ENCODE data around the gene DTNBP1. TPM values are rescaled to one million over a fixed set of nuclear protein-coding genes. Genes with fewer than 3 reads are reported as not detected.

Gene DTNBP1, protein sequence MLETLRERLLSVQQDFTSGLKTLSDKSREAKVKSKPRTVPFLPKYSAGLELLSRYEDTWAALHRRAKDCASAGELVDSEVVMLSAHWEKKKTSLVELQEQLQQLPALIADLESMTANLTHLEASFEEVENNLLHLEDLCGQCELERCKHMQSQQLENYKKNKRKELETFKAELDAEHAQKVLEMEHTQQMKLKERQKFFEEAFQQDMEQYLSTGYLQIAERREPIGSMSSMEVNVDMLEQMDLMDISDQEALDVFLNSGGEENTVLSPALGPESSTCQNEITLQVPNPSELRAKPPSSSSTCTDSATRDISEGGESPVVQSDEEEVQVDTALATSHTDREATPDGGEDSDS
- total RNA-seq (22.4 TPM), polyA plus RNA-seq (10 to 100 TPM; 27.4 to 43.1 (median 34.0) TPM)

GRCh38 chr6:15662326-15663129 lies at the start of gene DTNBP1:
DTNBP1 (minus strand) TSS chr6:15663028; CDS start chr6:15662869, 159 bp downstream.
- H3K27me3 Mint-ChIP-seq: no peaks in the 10 kb centered on the region
- DNase-seq: peak; percentile 74 to 85 (median 78)
- Histone ChIP-seq H3K27ac (ENCODE audit: insufficient read depth, low read length, poor library complexity, severe bottlenecking) (peak within 1 kb of the TSS; percentile 70), H3K9me3 (ENCODE audit: control insufficient read depth in 2 of 2, low read length in 2 of 2) (no peaks in the 10 kb centered on the region), H3K4me1 (ENCODE audit: control insufficient read depth, insufficient read depth, low read length, poor library complexity, severe bottlenecking) (peaks cover 12% of the 10 kb centered on the region), H3K4me3 (ENCODE audit: low read depth, low read length) (peak within 1 kb of the TSS; percentile 77), H3K27me3 (ENCODE audit: control insufficient read depth, insufficient read depth, low read length) (peaks cover 4% of the 10 kb centered on the region), H3K36me3 (ENCODE audit: control insufficient read depth, insufficient read depth, low read length) (no peaks in the 10 kb centered on the region)
- H3K27ac Mint-ChIP-seq: peak within 1 kb of the TSS; percentile 43 to 89 (median 60)
- peaks cover 13 to 44% (median 29%) of the 10 kb centered on the region in 4 donors for H3K4me1 Mint-ChIP-seq
- peak; percentile 81 to 84 for ATAC-seq (ENCODE audit: low read depth in 2 of 2)
- peaks cover 4% of the 10 kb centered on the region for H3K36me3 Mint-ChIP-seq
- H3K4me3 Mint-ChIP-seq: peak within 1 kb of the TSS; percentile 88 to 94 (median 90)
- no peaks in the 10 kb centered on the region for H3K9me3 Mint-ChIP-seq

DNA sequence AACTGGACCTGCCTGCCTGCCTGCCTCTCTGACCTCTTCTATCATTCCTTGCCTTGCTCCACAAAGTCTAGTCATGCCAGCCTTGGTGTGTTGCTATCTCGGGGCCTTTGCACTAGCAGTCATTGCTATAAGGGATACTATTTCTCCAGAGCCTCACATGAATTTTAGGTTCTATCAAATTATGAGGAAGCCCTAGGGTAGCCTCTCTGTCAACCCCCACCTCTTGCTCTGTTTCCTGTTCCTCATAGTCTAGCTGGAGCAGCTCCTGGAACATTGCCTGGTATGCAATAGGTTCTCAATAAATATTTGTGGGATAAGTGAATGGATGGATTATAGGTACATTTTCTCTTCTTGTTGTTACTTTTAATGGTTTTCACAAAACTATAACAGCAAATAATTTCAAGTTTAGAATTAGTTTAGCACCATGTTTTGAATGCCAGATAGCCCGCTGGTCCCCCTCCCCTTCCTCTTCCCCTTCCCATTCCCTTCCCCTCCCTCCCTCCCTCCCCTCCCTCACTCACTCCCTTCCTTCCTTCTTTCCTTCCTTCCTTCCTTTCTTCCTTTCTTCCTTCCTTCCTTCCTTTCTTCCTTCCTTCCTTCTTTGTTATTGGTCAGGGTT lies 46.9 kb upstream of the DTNBP1 start:
- no peak for DNase-seq
- H3K36me3 Mint-ChIP-seq: no peaks in the 10 kb centered on the region
- no peaks in the 10 kb centered on the region for H3K4me1 Mint-ChIP-seq
- H3K27ac ChIP-seq (ENCODE audit: insufficient read depth, low read length, poor library complexity, severe bottlenecking): no peak overlapping the region
- H3K27me3 ChIP-seq (ENCODE audit: control insufficient read depth, insufficient read depth, low read length): no peaks in the 10 kb centered on the region
- H3K4me3 Mint-ChIP-seq: no peak overlapping the region
- no peak overlapping the region for H3K4me3 ChIP-seq (ENCODE audit: low read depth, low read length)
- ATAC-seq (ENCODE audit: low read depth in 2 of 2): no peak
- peaks cover 0 to 2% (median 0%) of the 10 kb centered on the region in 7 donors for H3K9me3 Mint-ChIP-seq
- no peak overlapping the region for H3K27ac Mint-ChIP-seq
- H3K27me3 Mint-ChIP-seq: peaks cover 6% of the 10 kb centered on the region
- H3K36me3 ChIP-seq (ENCODE audit: control insufficient read depth, insufficient read depth, low read length): no peaks in the 10 kb centered on the region
- H3K9me3 ChIP-seq (ENCODE audit: control insufficient read depth in 2 of 2, low read length in 2 of 2): no peaks in the 10 kb centered on the region
- H3K4me1 ChIP-seq (ENCODE audit: control insufficient read depth, insufficient read depth, low read length, poor library complexity, severe bottlenecking): no peaks in the 10 kb centered on the region

DNA sequence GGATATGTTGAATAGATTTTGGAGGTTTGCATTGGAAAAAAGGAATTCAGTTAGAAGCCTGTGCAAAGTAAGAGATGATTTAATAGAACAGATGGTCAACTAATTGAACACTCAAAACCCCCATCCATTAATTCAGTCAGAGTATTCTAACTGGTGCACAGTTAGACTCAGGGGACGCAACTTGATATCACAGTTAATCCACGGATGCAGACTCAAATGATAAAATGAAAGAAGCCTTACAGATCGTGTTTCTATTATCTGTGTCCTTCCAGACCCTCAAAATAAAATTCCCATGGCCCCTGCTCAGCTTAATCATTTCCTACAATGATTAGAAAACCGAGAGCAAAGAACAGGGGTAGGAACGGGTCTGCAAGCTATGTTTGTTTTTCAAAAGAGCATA lies 45.4 kb upstream of the DTNBP1 start:
- Mint-ChIP-seq H3K27me3 (peaks cover 12% of the 10 kb centered on the region), H3K4me1 (no peaks in the 10 kb centered on the region), H3K36me3 (no peaks in the 10 kb centered on the region), H3K4me3 (no peak overlapping the region), H3K27ac (no peak overlapping the region), H3K9me3 (peaks cover 0 to 8% (median 0%) of the 10 kb centered on the region in 7 donors)
- peaks cover 6% of the 10 kb centered on the region in 2 experiments for H3K9me3 ChIP-seq (ENCODE audit: control insufficient read depth in 2 of 2, low read length in 2 of 2)
- ATAC-seq (ENCODE audit: low read depth in 2 of 2) (no peak), DNase-seq (no peak)
- no peaks in the 10 kb centered on the region for H3K36me3 ChIP-seq (ENCODE audit: control insufficient read depth, insufficient read depth, low read length)
- H3K4me3 ChIP-seq (ENCODE audit: low read depth, low read length): no peak overlapping the region
- no peaks in the 10 kb centered on the region for H3K27me3 ChIP-seq (ENCODE audit: control insufficient read depth, insufficient read depth, low read length)
- H3K27ac ChIP-seq (ENCODE audit: insufficient read depth, low read length, poor library complexity, severe bottlenecking): no peak overlapping the region
- no peaks in the 10 kb centered on the region for H3K4me1 ChIP-seq (ENCODE audit: control insufficient read depth, insufficient read depth, low read length, poor library complexity, severe bottlenecking)

- Histone ChIP-seq H3K4me3 (ENCODE audit: low read depth, low read length) (no peak overlapping the region), H3K4me1 (ENCODE audit: control insufficient read depth, insufficient read depth, low read length, poor library complexity, severe bottlenecking) (no peaks in the 10 kb centered on the region), H3K27ac (ENCODE audit: insufficient read depth, low read length, poor library complexity, severe bottlenecking) (no peak overlapping the region), H3K27me3 (ENCODE audit: control insufficient read depth, insufficient read depth, low read length) (peaks cover 5% of the 10 kb centered on the region), H3K36me3 (ENCODE audit: control insufficient read depth, insufficient read depth, low read length) (no peaks in the 10 kb centered on the region), H3K9me3 (ENCODE audit: control insufficient read depth in 2 of 2, low read length in 2 of 2) (peaks cover 6% of the 10 kb centered on the region in 2 experiments)
- ATAC-seq (ENCODE audit: low read depth in 2 of 2): no peak
- Mint-ChIP-seq H3K9me3 (peaks cover 0 to 10% (median 0%) of the 10 kb centered on the region in 7 donors), H3K4me1 (no peaks in the 10 kb centered on the region), H3K27me3 (peaks cover 17% of the 10 kb centered on the region), H3K36me3 (no peaks in the 10 kb centered on the region), H3K4me3 (no peak overlapping the region), H3K27ac (no peak overlapping the region)
- no peak for DNase-seq
Measured at GRCh38 chr6:15705981-15706380, 43.2 kb upstream of the DTNBP1 start.

DNA sequence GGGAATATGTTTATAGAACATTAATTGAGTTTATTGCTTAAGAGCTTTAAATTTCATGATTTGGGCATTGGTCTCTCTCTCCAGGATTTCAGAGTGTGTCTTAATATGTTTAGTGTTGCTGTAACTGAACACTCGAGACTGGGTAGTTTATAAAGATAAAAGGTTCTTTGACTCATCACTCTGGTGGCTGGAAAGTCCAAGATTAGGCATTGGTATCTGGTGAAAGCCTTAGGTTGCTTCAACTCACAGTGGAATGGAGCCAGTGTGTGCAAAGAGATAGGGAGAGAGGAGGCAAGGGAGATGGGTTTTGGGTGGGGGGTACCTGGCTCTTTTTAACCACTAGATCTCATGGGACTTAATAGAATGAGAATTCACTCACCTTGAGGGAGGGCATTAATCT lies 35.6 kb upstream of the DTNBP1 start:
- H3K36me3 ChIP-seq (ENCODE audit: control insufficient read depth, insufficient read depth, low read length): no peaks in the 10 kb centered on the region
- H3K4me3 Mint-ChIP-seq: no peak overlapping the region
- H3K4me3 ChIP-seq (ENCODE audit: low read depth, low read length): no peak overlapping the region
- ATAC-seq (ENCODE audit: low read depth in 2 of 2) (no peak), DNase-seq (no peak)
- H3K27me3 Mint-ChIP-seq: peaks cover 26% of the 10 kb centered on the region
- no peaks in the 10 kb centered on the region for H3K4me1 ChIP-seq (ENCODE audit: control insufficient read depth, insufficient read depth, low read length, poor library complexity, severe bottlenecking)
- no peak overlapping the region for H3K27ac Mint-ChIP-seq
- H3K9me3 Mint-ChIP-seq: peaks cover 0 to 4% (median 1%) of the 10 kb centered on the region in 7 donors
- no peaks in the 10 kb centered on the region for H3K36me3 Mint-ChIP-seq
- H3K4me1 Mint-ChIP-seq: no peaks in the 10 kb centered on the region
- no peak overlapping the region for H3K27ac ChIP-seq (ENCODE audit: insufficient read depth, low read length, poor library complexity, severe bottlenecking)
- H3K27me3 ChIP-seq (ENCODE audit: control insufficient read depth, insufficient read depth, low read length): peaks cover 10% of the 10 kb centered on the region
- peaks cover under 1 to 1% of the 10 kb centered on the region in 2 experiments for H3K9me3 ChIP-seq (ENCODE audit: control insufficient read depth in 2 of 2, low read length in 2 of 2)

DNA sequence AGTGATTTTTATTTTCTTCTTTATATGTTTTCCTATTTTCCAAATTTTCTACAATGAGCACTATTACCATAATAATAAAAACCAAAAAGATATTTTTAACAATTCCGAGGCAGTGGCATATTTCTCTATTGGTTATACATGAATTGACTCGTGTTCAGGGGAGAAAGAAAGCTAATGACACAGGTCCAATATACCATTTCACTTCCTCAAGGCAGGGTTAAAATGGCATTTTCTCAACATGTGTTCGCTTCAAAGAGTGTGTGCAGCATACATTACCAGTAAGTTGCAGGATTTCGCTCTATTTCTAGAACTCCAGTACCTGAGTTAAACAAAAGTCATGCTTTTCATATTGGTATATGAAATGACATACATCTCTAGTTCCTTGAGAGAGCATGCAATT lies 35.1 kb upstream of the DTNBP1 start:
- Histone ChIP-seq H3K27me3 (ENCODE audit: control insufficient read depth, insufficient read depth, low read length) (peaks cover 10% of the 10 kb centered on the region), H3K4me1 (ENCODE audit: control insufficient read depth, insufficient read depth, low read length, poor library complexity, severe bottlenecking) (no peaks in the 10 kb centered on the region), H3K27ac (ENCODE audit: insufficient read depth, low read length, poor library complexity, severe bottlenecking) (no peak overlapping the region), H3K9me3 (ENCODE audit: control insufficient read depth in 2 of 2, low read length in 2 of 2) (no peaks in the 10 kb centered on the region), H3K4me3 (ENCODE audit: low read depth, low read length) (no peak overlapping the region), H3K36me3 (ENCODE audit: control insufficient read depth, insufficient read depth, low read length) (no peaks in the 10 kb centered on the region)
- no peaks in the 10 kb centered on the region for H3K4me1 Mint-ChIP-seq
- H3K36me3 Mint-ChIP-seq: no peaks in the 10 kb centered on the region
- no peak overlapping the region for H3K27ac Mint-ChIP-seq
- DNase-seq (no peak), ATAC-seq (ENCODE audit: low read depth in 2 of 2) (no peak)
- H3K27me3 Mint-ChIP-seq: peaks cover 29% of the 10 kb centered on the region
- H3K9me3 Mint-ChIP-seq: peaks cover 0 to 4% (median 0%) of the 10 kb centered on the region in 7 donors
- H3K4me3 Mint-ChIP-seq: no peak overlapping the region

DNA sequence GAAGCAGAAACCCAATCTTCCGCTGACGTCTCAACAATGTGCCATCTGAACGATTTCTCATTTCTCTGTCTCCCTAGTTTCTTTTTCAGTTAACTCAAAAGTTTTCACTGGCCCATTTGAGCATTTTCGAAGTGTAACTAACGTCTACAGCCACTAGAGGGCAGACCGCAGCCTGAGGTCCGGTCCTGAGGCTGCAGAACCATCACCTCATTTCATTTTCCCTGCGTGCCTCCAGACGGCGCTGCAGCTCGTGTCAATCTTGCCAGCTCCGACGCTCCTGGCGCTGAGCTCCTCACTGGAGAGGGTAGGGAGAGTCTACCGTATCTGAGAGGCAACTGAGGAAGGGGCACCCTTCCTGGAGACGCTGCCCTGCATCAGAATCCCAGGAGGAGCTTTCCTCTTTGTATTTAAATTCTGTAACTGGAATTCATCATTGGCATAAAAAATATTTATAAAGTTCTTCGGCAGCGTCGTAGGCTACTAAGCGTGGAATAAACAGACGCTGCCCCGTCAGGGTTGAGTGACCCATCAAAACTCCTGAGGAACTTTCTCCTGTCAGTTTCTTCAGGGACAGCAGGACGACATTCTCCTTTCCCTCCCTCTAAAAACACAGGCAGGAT lies 28.5 kb upstream of the DTNBP1 start:
- DNase-seq (peak; percentile 62 to 88 (median 77)), ATAC-seq (ENCODE audit: low read depth in 2 of 2) (peak; percentile 97 to 98)
- Histone ChIP-seq H3K36me3 (ENCODE audit: control insufficient read depth, insufficient read depth, low read length) (no peaks in the 10 kb centered on the region), H3K4me1 (ENCODE audit: control insufficient read depth, insufficient read depth, low read length, poor library complexity, severe bottlenecking) (no peaks in the 10 kb centered on the region), H3K9me3 (ENCODE audit: control insufficient read depth in 2 of 2, low read length in 2 of 2) (no peaks in the 10 kb centered on the region), H3K27me3 (ENCODE audit: control insufficient read depth, insufficient read depth, low read length) (peaks cover 2% of the 10 kb centered on the region), H3K27ac (ENCODE audit: insufficient read depth, low read length, poor library complexity, severe bottlenecking) (no peak overlapping the region), H3K4me3 (ENCODE audit: low read depth, low read length) (no peak overlapping the region)
- Mint-ChIP-seq H3K27ac (peak overlapping the region in 1 of 3 donors; percentile 57), H3K36me3 (no peaks in the 10 kb centered on the region), H3K9me3 (no peaks in the 10 kb centered on the region), H3K27me3 (peaks cover 33% of the 10 kb centered on the region), H3K4me3 (no peak overlapping the region), H3K4me1 (peaks cover 0 to 8% (median 3%) of the 10 kb centered on the region in 4 donors)

Measured in CD4-positive, CD25-positive, alpha-beta regulatory T cell (primary cell).